HepG2 (cell line): ENCODE data around the gene SWI5. TPM values are rescaled to one million over a fixed set of nuclear protein-coding genes. Genes with fewer than 3 reads are reported as not detected.

Experiments
- ATAC-seq: fragments of 200-7000 bp; cut with Tn5 transposase; 3 replicates; pipeline ENCODE4 v1.9.1; 2020; ENCODE audit warnings: mild to moderate bottlenecking, moderate library complexity
- BruUV-seq: library from RNA; stranded (reverse); fragments of 400-500 nt; replicated peaks from 2 replicates; lab custom pipeline; 2021; lab: Mats Ljungman, UMichigan
- CTCF ChIA-PET: fragments of 300-600 bp; formaldehyde crosslinking; extraction: SDS; loops from one replicate; lab custom pipeline; 2021; ENCODE audit warnings: low total read pairs, inconsistent platforms, low intra/inter-chr PET ratio; lab: Yijun Ruan, JAX
- POLR2A ChIA-PET: fragments of 350-600 bp; sonication (Branson Sonifier 250); formaldehyde crosslinking; loops from one replicate; lab custom pipeline; 2020; ENCODE audit warnings: antibody characterized with exemption, inconsistent platforms; lab: Yijun Ruan, JAX
- DNase-seq: peaks from one replicate; pipeline ENCODE4 v3.0.0-alpha.2; 2015; ENCODE audit warnings: low spot score
- FAIRE-seq: peaks from 3 replicates; lab custom pipeline; 2011; peaks lifted over from hg19 to GRCh38; lab: Jason Lieb, UNC
- H2AFZ ChIP-seq: one replicate; pipeline ENCODE4 v1.6.1; 2011; ENCODE audit warnings: low read length, inconsistent platforms
- H3K27ac ChIP-seq: fragments of 300-600 bp; 3 replicates; pipeline ENCODE4 v1.8.0; 2011; ENCODE audit warnings: mixed run types, mild to moderate bottlenecking, mixed read lengths, low read length, inconsistent platforms; ENCODE audit not compliant: insufficient read depth; ENCODE audit errors: extremely low read length
- H3K27me3 ChIP-seq, 2 experiments: fragments of 200-600 bp in 1 of 2; 2 replicates in 1 of 2; 3 replicates in 1 of 2; pipeline versions ENCODE4 v1.6.0 to v1.8.0; 2011; ENCODE audit warnings: low read length in 2 of 2, mild to moderate bottlenecking in 2 of 2, moderate library complexity in 2 of 2, inconsistent platforms in 1 of 2; ENCODE audit not compliant: insufficient read depth in 2 of 2, control insufficient read depth in 1 of 2
- H3K36me3 ChIP-seq, 2 experiments: fragments of 200-600 bp in 1 of 2; replicated peaks in 1 of 2; 2 replicates in 1 of 2; 3 replicates in 1 of 2; pipeline versions ENCODE4 v1.5.1 to v1.8.0; 2011; ENCODE audit warnings: low read length in 2 of 2, inconsistent platforms in 1 of 2; ENCODE audit not compliant: insufficient read depth in 2 of 2, control insufficient read depth in 1 of 2
- H3K4me1 ChIP-seq: 2 replicates; pipeline ENCODE4 v1.5.1; 2012; ENCODE audit warnings: low read length, inconsistent platforms; ENCODE audit not compliant: insufficient read depth
- H3K4me2 ChIP-seq: 2 replicates; pipeline ENCODE4 v1.6.0; 2011; ENCODE audit warnings: low read depth, low read length, inconsistent platforms
- H3K4me3 ChIP-seq, 3 experiments: fragments of 200-600 bp in 1 of 3; sonication (generic), shearing (Covaris generic) in 1 of 3; replicated peaks in 1 of 3; 2 replicates each; pipeline ENCODE4 v1.5.1; 2011 to 2016; ENCODE audit warnings: low read length in 3 of 3, inconsistent platforms in 2 of 3, low read depth in 2 of 3, mild to moderate bottlenecking in 2 of 3, control low read depth in 1 of 3, mixed read lengths in 1 of 3; ENCODE audit not compliant: insufficient read depth in 1 of 3
- H3K79me2 ChIP-seq: one replicate; pipeline ENCODE4 v1.6.1; 2011; ENCODE audit warnings: low read length, inconsistent platforms; ENCODE audit not compliant: insufficient read depth
- H3K9ac ChIP-seq: 2 replicates; pipeline ENCODE4 v1.6.0; 2011; ENCODE audit warnings: mild to moderate bottlenecking, low read depth, low read length, inconsistent platforms; ENCODE audit not compliant: insufficient read depth
- H3K9me3 ChIP-seq: 2 replicates; pipeline ENCODE4 v1.5.1; 2012; ENCODE audit warnings: mild to moderate bottlenecking, low read length
- H4K20me1 ChIP-seq: 2 replicates; pipeline ENCODE4 v1.6.0; 2011; ENCODE audit warnings: inconsistent platforms, mild to moderate bottlenecking, low read length, moderate library complexity; ENCODE audit not compliant: insufficient read depth
- CREB3 ChIP-seq: sonication (generic); formaldehyde crosslinking; IDR thresholded peaks from 2 replicates; pipeline ENCODE4 v1.5.0; 2020; ENCODE audit warnings: missing genetic modification reagents
- CTCF ChIP-seq: sonication (generic); formaldehyde crosslinking; IDR thresholded peaks from 2 replicates; pipeline ENCODE4 v1.5.0; 2020; ENCODE audit warnings: mild to moderate bottlenecking, missing genetic modification reagents, moderate library complexity
- KMT2B ChIP-seq: IDR thresholded peaks from 2 replicates; pipeline ENCODE4 v1.6.1; 2016; ENCODE audit warnings: missing genetic modification reagents, missing compliant biosample characterization
- MTF2 ChIP-seq: sonication (generic); formaldehyde crosslinking; IDR thresholded peaks from 2 replicates; pipeline ENCODE4 v1.5.0; 2020; ENCODE audit warnings: missing genetic modification reagents, borderline replicate concordance
- MXD4 ChIP-seq: IDR thresholded peaks from 2 replicates; pipeline ENCODE4 v1.6.1; 2016; ENCODE audit warnings: mild to moderate bottlenecking, missing biosample characterization, missing genetic modification reagents
- NR2F2 ChIP-seq: IDR thresholded peaks from 2 replicates; pipeline ENCODE4 v1.6.1; 2012; ENCODE audit warnings: low read depth, inconsistent platforms, borderline replicate concordance
- SKIL ChIP-seq: sonication (generic); formaldehyde crosslinking; IDR thresholded peaks from 2 replicates; pipeline ENCODE4 v1.8.0; 2022; ENCODE audit warnings: missing genetic modification reagents, mild to moderate bottlenecking, moderate library complexity, borderline replicate concordance
- TFE3 ChIP-seq: IDR thresholded peaks from 2 replicates; pipeline ENCODE4 v1.6.1; 2016
- ZNF383 ChIP-seq: sonication (generic); formaldehyde crosslinking; IDR thresholded peaks from 2 replicates; pipeline ENCODE4 v1.4.0; 2020; ENCODE audit warnings: missing genetic modification reagents, mild to moderate bottlenecking, borderline replicate concordance
- ZNF552 ChIP-seq: sonication (generic); formaldehyde crosslinking; IDR thresholded peaks from 2 replicates; pipeline ENCODE4 v1.9.0; 2022; ENCODE audit warnings: missing genetic modification reagents, mild to moderate bottlenecking, borderline replicate concordance
- ZNF563 ChIP-seq: sonication (generic); formaldehyde crosslinking; IDR thresholded peaks from 2 replicates; pipeline ENCODE4 v1.8.0; 2022; ENCODE audit warnings: mild to moderate bottlenecking, moderate library complexity, missing genetic modification reagents
- ZNF564 ChIP-seq: sonication (generic); formaldehyde crosslinking; IDR thresholded peaks from 2 replicates; pipeline ENCODE4 v1.8.1; 2023; ENCODE audit warnings: mild to moderate bottlenecking, missing genetic modification reagents
- ZNF652 ChIP-seq: IDR thresholded peaks from 2 replicates; pipeline ENCODE4 v1.6.1; 2016; ENCODE audit warnings: low read depth, borderline replicate concordance
- WGBS: methylation state at CpG from one replicate; pipeline ENCODE4 v1.1.6; 2017; ENCODE audit warnings: low lambda C conversion rate; 5-methylcytosine and 5-hydroxymethylcytosine counted together
- in situ Hi-C: cut with HindIII; loops from 2 replicates; pipeline ENCODE4 v1.10.0; 2017; ENCODE audit warnings: low pct_unique_long_range_greater_than_20kb; ENCODE audit not compliant: extremely low pct_ligation_motif_present
- intact Hi-C: fragments of 100-400 bp; cut with micrococcal nuclease; formaldehyde crosslinking; loops from one replicate; pipeline ENCODE4 v1.10.0; 2022; ENCODE audit not compliant: unreplicated experiment
- polyA plus RNA-seq, 8 experiments: library from polyadenylated mRNA; depleted of rRNA in 3 of 8; stranded (reverse) in 7 of 8; unstranded in 1 of 8; fragments of >200 nt; fragmentation: Illumina TruSeq in 4 of 8; extraction: Trizol in 4 of 8; gene quantifications; 2 replicates each; pipeline versions ENCODE4 v1.2.1 to v1.2.3, GENCODE V29; 2011 to 2016; ENCODE audit warnings: low read depth in 4 of 8, missing spikeins in 1 of 8, mixed read lengths in 1 of 8; ENCODE audit not compliant: insufficient read depth in 1 of 8
- total RNA-seq, 5 experiments: library from RNA; depleted of rRNA; stranded (reverse); fragments of >200 nt; fragmentation: Illumina TruSeq; extraction: Trizol; gene quantifications; 2 replicates each; pipeline ENCODE4 v1.2.3, GENCODE V29; 2016; ENCODE audit warnings: low read depth in 1 of 5

SWI5 gene
- total and polyA plus RNA-seq, 2 of the 13 experiments (the other 11 are each of a cell fraction or from before 2014, with no cell fraction given) = 39.2 to 41.0 TPM

GRCh38 chr9:128316421-128316820 lies 40.3 kb downstream of the SWI5 start:
- peaks cover 12 to 42% of the 10 kb centered on the region in 2 experiments; a peak in 4 of 5 replicates for H3K36me3 ChIP-seq
- intact Hi-C loops (no loop called here), in situ Hi-C loops (no loop called here)
- no peaks in the 10 kb centered on the region for H4K20me1 ChIP-seq
- H3K79me2 ChIP-seq = peaks cover 5% of the 10 kb centered on the region
- FAIRE-seq = no peak
- no peak for ATAC-seq
- no peak overlapping the region for H3K27ac ChIP-seq
- no peak overlapping the region for H3K4me3 ChIP-seq
- no peaks in the 10 kb centered on the region for H3K9me3 ChIP-seq
- ChIA-PET POLR2A (no interaction called here), CTCF (no interaction called here)
- TF ChIP-seq ZNF652 (CRISPR knock-in tag) (no peak), NR2F2 (no peak)
- H3K4me2 ChIP-seq = no peak overlapping the region
- no peak overlapping the region for H2AFZ ChIP-seq
- WGBS = 96% methylated on average over 7 of the region's 9 CpGs
- H3K4me1 ChIP-seq = peaks cover 7% of the 10 kb centered on the region
- no peaks in the 10 kb centered on the region for H3K27me3 ChIP-seq
- DNase-seq = no peak
- BruUV-seq = no TSS peak
- no peak overlapping the region for H3K9ac ChIP-seq

- no peak for DNase-seq
- FAIRE-seq = no peak
- POLR2A ChIA-PET = interaction anchor here (0.9 kb wide), 1 partner anchor 11 kb away, joined by 4 read pairs; no protein-coding TSS in a partner anchor
- TF ChIP-seq MTF2 (CRISPR knock-in tag) = no peak
- TF ChIP-seq CREB3 (CRISPR knock-in tag) = no peak
- TF ChIP-seq TFE3 (CRISPR knock-in tag) = no peak
- no peak for TF ChIP-seq CTCF (CRISPR knock-in tag)
- no peak for TF ChIP-seq KMT2B (CRISPR knock-in tag)
- no peak for TF ChIP-seq ZNF383 (CRISPR knock-in tag)
- TF ChIP-seq ZNF552 = no peak
- TF ChIP-seq MXD4 (CRISPR knock-in tag) = no peak
- no peak for TF ChIP-seq ZNF564
- TF ChIP-seq SKIL (CRISPR knock-in tag) = no peak
- TF ChIP-seq ZNF563 (CRISPR knock-in tag) = no peak
These were observed 41.6 kb downstream of the SWI5 start for GRCh38 chr9:128317629-128318028.

More at GRCh38 chr9:128317629-128318028, 41.6 kb downstream of the SWI5 start:
- CTCF ChIA-PET = no interaction called here
- Histone ChIP-seq H4K20me1 (no peaks in the 10 kb centered on the region), H3K79me2 (peaks cover 13% of the 10 kb centered on the region), H3K4me3 (no peak overlapping the region), H3K9ac (no peak overlapping the region), H3K36me3 (peaks cover 11 to 40% of the 10 kb centered on the region in 2 experiments; a peak in 4 of 5 replicates), H3K27me3 (no peaks in the 10 kb centered on the region; a peak in 1 of 5 replicates), H3K4me2 (no peak overlapping the region), H3K4me1 (peaks cover 8% of the 10 kb centered on the region), H3K9me3 (no peaks in the 10 kb centered on the region), H2AFZ (no peak overlapping the region), H3K27ac (no peak overlapping the region)
- no peak for ATAC-seq
- no TSS peak for BruUV-seq
- 90% methylated on average over 2 of the region's 2 CpGs for WGBS
- intact Hi-C loops (no loop called here), in situ Hi-C loops (no loop called here)
